Measurements from ENCODE around the gene ATP8A2. TPM values are rescaled to one million over a fixed set of nuclear protein-coding genes. Genes with fewer than 3 reads are reported as not detected.

Gene ATP8A2
- total RNA-seq, 1 experiment from 2014 or later = 5.2 TPM

- no peak for TF ChIP-seq ARID4B (CRISPR knock-in tag; IDR thresholded peaks at IDR 0.05; ENCODE audit: borderline replicate concordance)
- TF ChIP-seq SMAD4 (CRISPR knock-in tag; IDR thresholded peaks at IDR 0.05) = no peak
- TF ChIP-seq TP53 (CRISPR knock-in tag; IDR thresholded peaks at IDR 0.05) = no peak
- no peak for TF ChIP-seq JUN (CRISPR knock-in tag; IDR thresholded peaks at IDR 0.05)
- no peak for TF ChIP-seq E2F4 (CRISPR knock-in tag; IDR thresholded peaks at IDR 0.05; ENCODE audit: borderline replicate concordance, low read depth)
- TF ChIP-seq PRRX2 (CRISPR knock-in tag; IDR thresholded peaks at IDR 0.05) = no peak
- TF ChIP-seq ZBTB21 (CRISPR knock-in tag; IDR thresholded peaks at IDR 0.05; ENCODE audit: borderline replicate concordance) = no peak
- no peak for TF ChIP-seq ZNF396 (CRISPR knock-in tag; IDR thresholded peaks at IDR 0.05; ENCODE audit: borderline replicate concordance)
- TF ChIP-seq HMGA2 (CRISPR knock-in tag; IDR thresholded peaks at IDR 0.05) = no peak
- TF ChIP-seq TEAD4 (CRISPR knock-in tag; IDR thresholded peaks at IDR 0.05) = no peak
- no peak for TF ChIP-seq SOX15 (CRISPR knock-in tag; IDR thresholded peaks at IDR 0.05)
Observed at GRCh38 chr13:25990801-25991200, 619.0 kb downstream of the ATP8A2 start (continued).

- no peak for DNase-seq (ENCODE audit: low spot score)
- no peaks in the 10 kb centered on the region; the same call in 1 of the 2 replicates for H3K27me3 Mint-ChIP-seq (ENCODE audit: low read depth)
- no peak overlapping the region for H3K4me3 Mint-ChIP-seq
- no peak overlapping the region for H3K27ac Mint-ChIP-seq
- 0 out of 2 replicates have a peak, but pooled peaks cover 6% of the 10 kb centered on the region for H3K4me1 Mint-ChIP-seq
- ChIA-PET POLR2A (no interaction called here), CTCF (no interaction called here)
- ATAC-seq = no peak
- peaks cover 38% of the 10 kb centered on the region for H3K9me3 Mint-ChIP-seq
- H3K36me3 Mint-ChIP-seq = peaks cover 14% of the 10 kb centered on the region
- no peak for TF ChIP-seq E2F5 (CRISPR knock-in tag; IDR thresholded peaks at IDR 0.05)
- TF ChIP-seq USF2 (CRISPR knock-in tag; IDR thresholded peaks at IDR 0.05) = no peak
- no peak for TF ChIP-seq ESRRA (CRISPR knock-in tag; IDR thresholded peaks at IDR 0.05; ENCODE audit: borderline replicate concordance)
- TF ChIP-seq AFF4 (CRISPR knock-in tag; IDR thresholded peaks at IDR 0.05; ENCODE audit: borderline replicate concordance) = no peak
- no peak for TF ChIP-seq ATF6 (CRISPR knock-in tag; IDR thresholded peaks at IDR 0.05)
- no peak for TF ChIP-seq HMGXB4 (CRISPR knock-in tag; IDR thresholded peaks at IDR 0.05)
- TF ChIP-seq ZNF512 (CRISPR knock-in tag; IDR thresholded peaks at IDR 0.05; ENCODE audit: borderline replicate concordance) = no peak
Observed at GRCh38 chr13:25992076-25992475, 620.3 kb downstream of the ATP8A2 start.

Measured in WTC11 (cell line).